Nasal cavity respiratory epithelium epithelial cell of viscerocranial mucosa (primary cell): Measurements from ENCODE around the gene ZNF638. TPM values are rescaled to one million over a fixed set of nuclear protein-coding genes. Genes with fewer than 3 reads are reported as not detected.

Experiments
- total RNA-seq: library from RNA; depleted of rRNA; stranded (reverse); fragments of >200 nt; gene quantifications from 2 replicates; pipeline ENCODE4 v1.2.3, GENCODE V29; 2014

ZNF638 gene
- 107 and 128 TPM in 2 replicates for total RNA-seq

GRCh38 chr2:71331581-71332434 lies at the start of gene ZNF638:
Gene ZNF638 (plus strand): TSS chr2:71331782. CDS start chr2:71348955, 17,173 bp downstream.

GRCh38 chr2:71453404-71454220 lies 122.0 kb downstream of the ZNF638 start, which contains the start of gene DYSF:
Gene DYSF (plus strand): TSS chr2:71453561.

Other genes starting within 250 kb of the ZNF638 start
- gene MCEE, start 201.6 kb upstream of the ZNF638 start, total RNA-seq: 9.7 and 11.3 TPM in 2 replicates
- gene MPHOSPH10, start 201.1 kb upstream of the ZNF638 start, total RNA-seq: 21.2 and 30.2 TPM in 2 replicates
- gene PAIP2B, start 104.7 kb upstream of the ZNF638 start, total RNA-seq: 3.1 and 5.3 TPM in 2 replicates
- gene DYSF, start 121.8 kb downstream of the ZNF638 start, total RNA-seq: 0.68 and 16.2 TPM in 2 replicates